ENCODE measurements around the gene MAML3.

- no peak for TF ChIP-seq CTCF (IDR thresholded peaks at IDR 0.05)
- TF ChIP-seq POLR2A (IDR thresholded peaks at IDR 0.05), result no peak
- TF ChIP-seq POLR2AphosphoS5 (IDR thresholded peaks at IDR 0.05), result no peak
- no peak for TF ChIP-seq EP300 (IDR thresholded peaks at IDR 0.05)
These were observed 389.2 kb downstream of the MAML3 start for GRCh38 chr4:139764686-139765310.

Data from suprapubic skin (tissue), 4 donors.